ENCODE results near the gene ABHD3.
A peak's percentile ranks its signal among the peaks of the same experiment; 100 is the strongest.

The ABHD3 gene

GRCh38 chr18:21672521-21673267 lies 31.9 kb downstream of the ABHD3 start:
- peak; percentile 62 for DNase-seq (ENCODE audit: low read depth)
- no peak for TF ChIP-seq CTCF (conservative IDR thresholded peaks at IDR 0.05; ENCODE audit: control insufficient read depth, insufficient read depth, low read depth, low read length)
- no peak overlapping the region for H3K4me3 ChIP-seq (ENCODE audit: control insufficient read depth, low read depth, low read length)

GRCh38 chr18:21669736-21670285 lies 34.8 kb downstream of the ABHD3 start:
- no peak for TF ChIP-seq CTCF (conservative IDR thresholded peaks at IDR 0.05; ENCODE audit: control insufficient read depth, insufficient read depth, low read depth, low read length)
- no peak overlapping the region for H3K4me3 ChIP-seq (ENCODE audit: control insufficient read depth, low read depth, low read length)
- DNase-seq (ENCODE audit: low read depth), result no peak

- DNase-seq (ENCODE audit: low read depth), result no peak
- no peak overlapping the region for H3K4me3 ChIP-seq (ENCODE audit: control insufficient read depth, low read depth, low read length)
- no peak for TF ChIP-seq CTCF (conservative IDR thresholded peaks at IDR 0.05; ENCODE audit: control insufficient read depth, insufficient read depth, low read depth, low read length)
These were observed 40.5 kb downstream of the ABHD3 start for GRCh38 chr18:21664069-21664468.

- DNase-seq (ENCODE audit: low read depth), result peak; percentile 34
- H3K4me3 ChIP-seq (ENCODE audit: control insufficient read depth, low read depth, low read length), result no peak overlapping the region
- no peak for TF ChIP-seq CTCF (conservative IDR thresholded peaks at IDR 0.05; ENCODE audit: control insufficient read depth, insufficient read depth, low read depth, low read length)
These were observed 41.0 kb downstream of the ABHD3 start for GRCh38 chr18:21663578-21663977.

- no peak overlapping the region for H3K4me3 ChIP-seq (ENCODE audit: control insufficient read depth, low read depth, low read length)
- DNase-seq (ENCODE audit: low read depth), result no peak
- TF ChIP-seq CTCF (conservative IDR thresholded peaks at IDR 0.05; ENCODE audit: control insufficient read depth, insufficient read depth, low read depth, low read length), result no peak
These were observed 42.0 kb downstream of the ABHD3 start for GRCh38 chr18:21662581-21662980.

- TF ChIP-seq CTCF (conservative IDR thresholded peaks at IDR 0.05; ENCODE audit: control insufficient read depth, insufficient read depth, low read depth, low read length), result no peak
- no peak for DNase-seq (ENCODE audit: low read depth)
- no peak overlapping the region for H3K4me3 ChIP-seq (ENCODE audit: control insufficient read depth, low read depth, low read length)
These were observed 44.5 kb downstream of the ABHD3 start for GRCh38 chr18:21660078-21660477.
